Panc1 (cell line): ENCODE measurements around the gene OR6T1. TPM values are rescaled to one million over a fixed set of nuclear protein-coding genes. Genes with fewer than 3 reads are reported as not detected.

Experiments
- ATAC-seq: fragments of 200-7000 bp; cut with Tn5 transposase; 2 replicates; pipeline ENCODE4 v1.9.1; 2020; ENCODE audit warnings: mild to moderate bottlenecking, moderate library complexity
- BruUV-seq: library from RNA; stranded (reverse); fragments of 400-500 nt; replicated peaks from 2 replicates; lab custom pipeline; 2021; lab: Mats Ljungman, UMichigan
- CTCF ChIA-PET: fragments of 300-600 bp; sonication (Branson Sonifier 250); formaldehyde crosslinking; loops from one replicate; lab custom pipeline; 2022; ENCODE audit warnings: antibody characterized with exemption; lab: Charles Lee
- POLR2A ChIA-PET: fragments of 300-600 bp; sonication (Branson Sonifier 250); formaldehyde crosslinking; loops from one replicate; lab custom pipeline; 2022; ENCODE audit warnings: antibody characterized with exemption; lab: Charles Lee
- DNase-seq: peaks from one replicate; pipeline ENCODE4 v3.0.0-alpha.2; 2010; ENCODE audit warnings: low read depth, low spot score
- H3K27ac ChIP-seq: 2 replicates; pipeline ENCODE4 v1.5.1; 2011; ENCODE audit warnings: mild to moderate bottlenecking, low read length, inconsistent platforms
- H3K27me3 ChIP-seq: fragments of 200-500 bp; sonication (Bioruptor generic); 2 replicates; pipeline ENCODE4 v1.6.0; 2014; ENCODE audit warnings: low read length, inconsistent platforms; ENCODE audit not compliant: control insufficient read depth, insufficient read depth
- H3K36me3 ChIP-seq: fragments of 200-500 bp; sonication (Bioruptor generic); 2 replicates; pipeline ENCODE4 v1.5.1; 2014; ENCODE audit warnings: inconsistent platforms, mild to moderate bottlenecking, low read length, moderate library complexity; ENCODE audit not compliant: control insufficient read depth, insufficient read depth
- H3K4me1 ChIP-seq: 2 replicates; pipeline ENCODE4 v1.5.1; 2011; ENCODE audit warnings: inconsistent platforms, mild to moderate bottlenecking, low read length, moderate library complexity; ENCODE audit not compliant: control insufficient read depth, insufficient read depth
- H3K4me3 ChIP-seq, 2 experiments: 2 replicates each; pipeline ENCODE4 v1.5.1; 2011 to 2012; ENCODE audit warnings: low read depth in 2 of 2, low read length in 2 of 2, mild to moderate bottlenecking in 2 of 2, inconsistent platforms in 1 of 2, moderate library complexity in 1 of 2
- H3K9me3 ChIP-seq: fragments of 200-500 bp; sonication (Bioruptor generic); 2 replicates; pipeline ENCODE4 v1.5.1; 2014; ENCODE audit warnings: low read depth, mild to moderate bottlenecking, inconsistent platforms, low read length, moderate library complexity; ENCODE audit not compliant: control insufficient read depth, insufficient read depth
- CTCF ChIP-seq: fragments of 450-650 bp; IDR thresholded peaks from 2 replicates; pipeline ENCODE4 v1.5.1; 2017; ENCODE audit warnings: mild to moderate bottlenecking
- POLR2AphosphoS5 ChIP-seq: IDR thresholded peaks from 2 replicates; pipeline ENCODE4 v1.6.1; 2012; ENCODE audit warnings: mild to moderate bottlenecking, low read depth, low read length, moderate library complexity
- SIN3A ChIP-seq: IDR thresholded peaks from 2 replicates; pipeline ENCODE4 v1.6.1; 2012; ENCODE audit warnings: low read depth, mild to moderate bottlenecking, low read length, moderate library complexity, borderline replicate concordance; ENCODE audit not compliant: insufficient read depth
- TCF7L2 ChIP-seq: IDR thresholded peaks from 2 replicates; pipeline ENCODE4 v1.6.1; 2011; ENCODE audit warnings: mild to moderate bottlenecking, low read depth, low read length, inconsistent platforms
- in situ Hi-C: cut with HindIII; loops from 2 replicates; pipeline ENCODE4 v1.10.0; 2016; ENCODE audit warnings: low sequenced_read_pairs, low pct_unique_long_range_greater_than_20kb
- intact Hi-C: fragments of 100-400 bp; cut with micrococcal nuclease; formaldehyde crosslinking; loops from one replicate; pipeline ENCODE4 v1.10.0; 2022; ENCODE audit not compliant: unreplicated experiment
- total RNA-seq: library from RNA; stranded (reverse); gene quantifications from one replicate; pipeline ENCODE4 v1.2.1, GENCODE V29; 2021; ENCODE audit not compliant: unreplicated experiment
- TF ChIP-seq, protein P1 (sequence below), 2 experiments: IDR thresholded peaks; 2 replicates each; pipeline ENCODE4 v1.6.1; 2011 to 2012; ENCODE audit warnings: low read depth in 2 of 2, control low read depth in 1 of 2, low read length in 1 of 2, mild to moderate bottlenecking in 1 of 2, moderate library complexity in 1 of 2; ENCODE audit not compliant: insufficient read depth in 1 of 2

The OR6T1 gene
- total RNA-seq, 1 experiment from 2014 or later: not detected

- Histone ChIP-seq H3K36me3 (no peaks in the 10 kb centered on the region), H3K4me3 (no peak within 1 kb of the TSS), H3K4me1 (no peaks in the 10 kb centered on the region), H3K27ac (no peak within 1 kb of the TSS), H3K27me3 (no peaks in the 10 kb centered on the region), H3K9me3 (no peaks in the 10 kb centered on the region)
- POLR2A ChIA-PET: no interaction called here
- TF ChIP-seq, protein P1, sequence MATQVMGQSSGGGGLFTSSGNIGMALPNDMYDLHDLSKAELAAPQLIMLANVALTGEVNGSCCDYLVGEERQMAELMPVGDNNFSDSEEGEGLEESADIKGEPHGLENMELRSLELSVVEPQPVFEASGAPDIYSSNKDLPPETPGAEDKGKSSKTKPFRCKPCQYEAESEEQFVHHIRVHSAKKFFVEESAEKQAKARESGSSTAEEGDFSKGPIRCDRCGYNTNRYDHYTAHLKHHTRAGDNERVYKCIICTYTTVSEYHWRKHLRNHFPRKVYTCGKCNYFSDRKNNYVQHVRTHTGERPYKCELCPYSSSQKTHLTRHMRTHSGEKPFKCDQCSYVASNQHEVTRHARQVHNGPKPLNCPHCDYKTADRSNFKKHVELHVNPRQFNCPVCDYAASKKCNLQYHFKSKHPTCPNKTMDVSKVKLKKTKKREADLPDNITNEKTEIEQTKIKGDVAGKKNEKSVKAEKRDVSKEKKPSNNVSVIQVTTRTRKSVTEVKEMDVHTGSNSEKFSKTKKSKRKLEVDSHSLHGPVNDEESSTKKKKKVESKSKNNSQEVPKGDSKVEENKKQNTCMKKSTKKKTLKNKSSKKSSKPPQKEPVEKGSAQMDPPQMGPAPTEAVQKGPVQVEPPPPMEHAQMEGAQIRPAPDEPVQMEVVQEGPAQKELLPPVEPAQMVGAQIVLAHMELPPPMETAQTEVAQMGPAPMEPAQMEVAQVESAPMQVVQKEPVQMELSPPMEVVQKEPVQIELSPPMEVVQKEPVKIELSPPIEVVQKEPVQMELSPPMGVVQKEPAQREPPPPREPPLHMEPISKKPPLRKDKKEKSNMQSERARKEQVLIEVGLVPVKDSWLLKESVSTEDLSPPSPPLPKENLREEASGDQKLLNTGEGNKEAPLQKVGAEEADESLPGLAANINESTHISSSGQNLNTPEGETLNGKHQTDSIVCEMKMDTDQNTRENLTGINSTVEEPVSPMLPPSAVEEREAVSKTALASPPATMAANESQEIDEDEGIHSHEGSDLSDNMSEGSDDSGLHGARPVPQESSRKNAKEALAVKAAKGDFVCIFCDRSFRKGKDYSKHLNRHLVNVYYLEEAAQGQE (IDR thresholded peaks at IDR 0.05; ENCODE audit: insufficient read depth in 1 of 2, low read depth in 2 of 2, low read length in 1 of 2): no peak
- no peak for TF ChIP-seq POLR2AphosphoS5
- TF ChIP-seq SIN3A: no peak
- no peak for TF ChIP-seq TCF7L2
- no peak for TF ChIP-seq CTCF
- intact Hi-C loops: no loop called here
- in situ Hi-C loops: no loop called here
- ATAC-seq: no peak
- no TSS peak for BruUV-seq
- DNase-seq: no peak
- CTCF ChIA-PET: interaction anchor here (0.5 kb wide), 1 partner anchor 438 kb away, joined by 8 read pairs; no protein-coding TSS in a partner anchor
Observed at GRCh38 chr11:123977731-123978347, 34.2 kb upstream of the OR6T1 start, which contains the start of gene OR10S1. Gene OR10S1, minus strand, starts transcription at chr11:123977781. Its CDS starts 117 bp downstream, at chr11:123977664.

GRCh38 chr11:123976770-123977560, 33.3 kb upstream of the OR6T1 start:
- Histone ChIP-seq H3K4me1 (no peaks in the 10 kb centered on the region), H3K27ac (no peak overlapping the region), H3K36me3 (no peaks in the 10 kb centered on the region), H3K27me3 (no peaks in the 10 kb centered on the region), H3K4me3 (no peak overlapping the region), H3K9me3 (no peaks in the 10 kb centered on the region)
- CTCF ChIA-PET: no interaction called here
- POLR2A ChIA-PET: no interaction called here
- DNase-seq: no peak
- in situ Hi-C loops: no loop called here
- ATAC-seq: no peak
- BruUV-seq: no TSS peak
- intact Hi-C loops: no loop called here
- TF ChIP-seq, protein P1 (IDR thresholded peaks at IDR 0.05; ENCODE audit: insufficient read depth in 1 of 2, low read depth in 2 of 2, low read length in 1 of 2): no peak
- TF ChIP-seq SIN3A (no peak), POLR2AphosphoS5 (no peak), TCF7L2 (no peak)
